Cardiac muscle cell (in vitro differentiated cells and primary cell): ENCODE data around the gene NUP93. TPM values are rescaled to one million over a fixed set of nuclear protein-coding genes. Genes with fewer than 3 reads are reported as not detected.

Experiments used
- DNase-seq, 2 donors: peaks; one replicate each; pipeline versions ENCODE4 v3.0.0 to v3.0.0-alpha.2; 2010 to 2017; ENCODE audit warnings: low read depth in 1 of 2, low spot score in 1 of 2
- H3K27ac ChIP-seq: fragments of 200-600 bp; sonication (generic); 2 replicates; pipeline ENCODE4 v1.5.1; 2016
- H3K27me3 ChIP-seq: fragments of 200-600 bp; sonication (generic); 2 replicates; pipeline ENCODE4 v1.6.0; 2016; ENCODE audit warnings: control low read depth
- H3K36me3 ChIP-seq: fragments of 200-600 bp; sonication (generic); 2 replicates; pipeline ENCODE4 v1.5.1; 2016; ENCODE audit warnings: control low read depth
- H3K4me1 ChIP-seq: fragments of 200-600 bp; sonication (generic); 2 replicates; pipeline ENCODE4 v1.8.1; 2017; ENCODE audit warnings: low read depth, mild to moderate bottlenecking, mixed run types
- H3K4me3 ChIP-seq: fragments of 200-600 bp; sonication (generic); 2 replicates; pipeline ENCODE4 v1.5.1; 2016; ENCODE audit warnings: mild to moderate bottlenecking
- H3K9me3 ChIP-seq: fragments of 200-600 bp; sonication (generic); 2 replicates; pipeline ENCODE4 v1.5.1; 2017; ENCODE audit warnings: low read depth, mild to moderate bottlenecking, control low read depth
- CTCF ChIP-seq: IDR thresholded peaks from 2 replicates; pipeline ENCODE4 v1.5.1; 2012; ENCODE audit warnings: low read depth, mild to moderate bottlenecking, low read length
- polyA plus RNA-seq: library from polyadenylated mRNA; unstranded; fragments of >200 nt; fragmentation: Nextera tagmentation; extraction: Ambion mirVana; gene quantifications from 2 replicates; pipeline ENCODE4 v1.2.1, GENCODE V29; 2016
- total RNA-seq: library from RNA; depleted of rRNA; stranded (reverse); fragments of >200 nt; gene quantifications from 2 replicates; pipeline ENCODE4 v1.2.3, GENCODE V29; 2016

Gene NUP93
- total and polyA plus RNA-seq, 2 experiments from 2014 or later, result 110 to 127 TPM

- Histone ChIP-seq H3K9me3 (no peaks in the 10 kb centered on the region), H3K4me3 (no peak overlapping the region), H3K36me3 (no peaks in the 10 kb centered on the region), H3K27me3 (no peaks in the 10 kb centered on the region), H3K27ac (no peak overlapping the region), H3K4me1 (no peaks in the 10 kb centered on the region)
- TF ChIP-seq CTCF, result no peak
- no peak for DNase-seq
These were observed 158.9 kb downstream of the NUP93 start for GRCh38 chr16:56888806-56889205.

- Histone ChIP-seq H3K27ac (no peak overlapping the region), H3K27me3 (no peaks in the 10 kb centered on the region), H3K36me3 (no peaks in the 10 kb centered on the region), H3K9me3 (no peaks in the 10 kb centered on the region), H3K4me3 (no peak overlapping the region), H3K4me1 (no peaks in the 10 kb centered on the region)
- DNase-seq, result no peak
- TF ChIP-seq CTCF, result no peak
These were observed 159.3 kb downstream of the NUP93 start for GRCh38 chr16:56889206-56889605.

- no peaks in the 10 kb centered on the region for H3K36me3 ChIP-seq
- no peak overlapping the region for H3K4me3 ChIP-seq
- H3K4me1 ChIP-seq, result no peaks in the 10 kb centered on the region
- DNase-seq, result no peak
- H3K27ac ChIP-seq, result no peak overlapping the region
- TF ChIP-seq CTCF, result no peak
- H3K9me3 ChIP-seq, result no peaks in the 10 kb centered on the region
- no peaks in the 10 kb centered on the region for H3K27me3 ChIP-seq
These were observed 161.8 kb downstream of the NUP93 start for GRCh38 chr16:56891685-56892084.

- Histone ChIP-seq H3K9me3 (no peaks in the 10 kb centered on the region), H3K4me1 (no peaks in the 10 kb centered on the region), H3K27me3 (no peaks in the 10 kb centered on the region), H3K36me3 (no peaks in the 10 kb centered on the region), H3K27ac (no peak overlapping the region), H3K4me3 (no peak overlapping the region)
- DNase-seq, result no peak
- no peak for TF ChIP-seq CTCF
These were observed 162.8 kb downstream of the NUP93 start for GRCh38 chr16:56892705-56893104.

- Histone ChIP-seq H3K36me3 (no peaks in the 10 kb centered on the region), H3K4me3 (no peak overlapping the region), H3K27ac (no peak overlapping the region), H3K27me3 (no peaks in the 10 kb centered on the region), H3K4me1 (no peaks in the 10 kb centered on the region), H3K9me3 (no peaks in the 10 kb centered on the region)
- no peak for TF ChIP-seq CTCF
- no peak for DNase-seq
These were observed 164.5 kb downstream of the NUP93 start for GRCh38 chr16:56894331-56894917.
